B cell (primary cell): ENCODE data around the gene AOPEP.

Source experiments
- EZH2 ChIP-seq: IDR thresholded peaks from 2 replicates; pipeline ENCODE4 v1.6.1; 2012; ENCODE audit warnings: borderline replicate concordance, low read depth, mild to moderate bottlenecking, moderate library complexity, low read length; ENCODE audit not compliant: insufficient read depth, poor library complexity, severe bottlenecking
- TF ChIP-seq, protein P1 (sequence below): fragments of 200-600 bp; IDR thresholded peaks from one replicate; pipeline ENCODE4 v1.8.0; 2022; ENCODE audit warnings: antibody characterized with exemption, mild to moderate bottlenecking

DNA sequence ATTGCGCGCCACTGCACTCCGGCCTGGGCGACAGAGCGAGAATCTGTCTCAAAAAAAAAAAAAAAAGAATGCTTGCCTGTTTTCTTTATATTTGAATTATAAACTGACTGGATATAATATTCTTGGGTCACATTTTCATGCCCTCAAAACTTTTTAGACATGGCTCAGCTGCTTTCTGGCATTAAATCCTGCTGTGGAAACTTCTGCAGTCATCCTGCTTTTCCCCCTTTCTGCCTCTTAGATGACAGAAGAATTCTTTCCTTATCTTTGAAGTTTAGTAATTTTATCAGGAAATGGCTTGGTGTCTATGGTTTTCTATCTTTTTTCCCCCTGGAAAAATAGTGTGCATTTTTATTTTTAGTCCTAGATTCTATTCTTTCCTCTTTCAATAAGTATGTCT lies 234.5 kb downstream of the AOPEP start:
- no peak for TF ChIP-seq EZH2
- TF ChIP-seq, protein P1, sequence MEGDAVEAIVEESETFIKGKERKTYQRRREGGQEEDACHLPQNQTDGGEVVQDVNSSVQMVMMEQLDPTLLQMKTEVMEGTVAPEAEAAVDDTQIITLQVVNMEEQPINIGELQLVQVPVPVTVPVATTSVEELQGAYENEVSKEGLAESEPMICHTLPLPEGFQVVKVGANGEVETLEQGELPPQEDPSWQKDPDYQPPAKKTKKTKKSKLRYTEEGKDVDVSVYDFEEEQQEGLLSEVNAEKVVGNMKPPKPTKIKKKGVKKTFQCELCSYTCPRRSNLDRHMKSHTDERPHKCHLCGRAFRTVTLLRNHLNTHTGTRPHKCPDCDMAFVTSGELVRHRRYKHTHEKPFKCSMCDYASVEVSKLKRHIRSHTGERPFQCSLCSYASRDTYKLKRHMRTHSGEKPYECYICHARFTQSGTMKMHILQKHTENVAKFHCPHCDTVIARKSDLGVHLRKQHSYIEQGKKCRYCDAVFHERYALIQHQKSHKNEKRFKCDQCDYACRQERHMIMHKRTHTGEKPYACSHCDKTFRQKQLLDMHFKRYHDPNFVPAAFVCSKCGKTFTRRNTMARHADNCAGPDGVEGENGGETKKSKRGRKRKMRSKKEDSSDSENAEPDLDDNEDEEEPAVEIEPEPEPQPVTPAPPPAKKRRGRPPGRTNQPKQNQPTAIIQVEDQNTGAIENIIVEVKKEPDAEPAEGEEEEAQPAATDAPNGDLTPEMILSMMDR: no peak
